Measurements from ENCODE around the gene C10orf143.
"Not testable (repeated sequence)": the region's sequence is repeated elsewhere in the genome, so short reads cannot be mapped to it uniquely, and the experiment has no call there.

C10orf143 gene

DNA sequence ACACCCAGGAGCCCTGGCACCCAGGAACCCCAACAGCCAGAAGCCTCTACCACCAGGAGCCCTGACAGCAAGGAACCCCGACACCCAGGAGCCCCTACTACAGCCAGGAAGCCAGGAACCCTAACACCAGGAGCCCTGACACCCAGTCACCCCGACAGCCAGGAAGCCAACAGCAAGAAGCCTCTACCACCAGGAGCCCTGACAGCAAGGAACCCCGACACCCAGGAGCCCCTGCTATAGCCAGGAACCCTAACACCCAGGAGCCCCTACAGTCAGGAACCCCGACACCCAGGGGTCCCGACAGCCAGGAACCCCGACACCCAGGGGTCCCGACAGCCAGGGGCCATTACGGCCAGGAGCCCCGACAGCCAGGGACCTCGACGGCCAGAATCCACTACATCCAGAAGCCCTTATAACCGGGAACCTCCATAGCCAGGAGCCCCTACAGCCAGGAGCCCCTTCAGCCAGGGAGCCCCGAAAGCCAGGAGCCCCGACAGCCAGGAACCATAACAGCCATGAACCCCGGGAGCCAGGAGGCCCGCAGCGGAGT, 25.1 kb upstream of the C10orf143 start:
- no peak for TF ChIP-seq CTCF (IDR thresholded peaks at IDR 0.05; ENCODE audit: low read depth, low read length)
- Histone ChIP-seq H3K4me1 (no peaks in the 10 kb centered on the region), H3K27me3 (no peaks in the 10 kb centered on the region), H3K9me3 (no peaks in the 10 kb centered on the region), H3K4me3 (ENCODE audit: low read depth, low read length) (peak overlapping the region; percentile 83), H3K36me3 (peaks cover 3% of the 10 kb centered on the region; the same call in 1 of the 2 replicates)
- DNase-seq = no peak

- Histone ChIP-seq H3K27me3 (no peaks in the 10 kb centered on the region), H3K4me3 (ENCODE audit: low read depth, low read length) (no peak overlapping the region), H3K4me1 (no peaks in the 10 kb centered on the region), H3K36me3 (no peaks in the 10 kb centered on the region), H3K9me3 (no peaks in the 10 kb centered on the region)
- no peak for DNase-seq
- TF ChIP-seq CTCF (IDR thresholded peaks at IDR 0.05; ENCODE audit: low read depth, low read length) = no peak
These were observed 18.3 kb upstream of the C10orf143 start for GRCh38 chr10:130128922-130129321.

GRCh38 chr10:130128062-130128781, 17.6 kb upstream of the C10orf143 start:
- no peaks in the 10 kb centered on the region for H3K27me3 ChIP-seq
- no peaks in the 10 kb centered on the region for H3K36me3 ChIP-seq
- H3K4me1 ChIP-seq = no peaks in the 10 kb centered on the region
- no peak for DNase-seq
- no peaks in the 10 kb centered on the region for H3K9me3 ChIP-seq
- no peak for TF ChIP-seq CTCF (IDR thresholded peaks at IDR 0.05; ENCODE audit: low read depth, low read length)
- H3K4me3 ChIP-seq (ENCODE audit: low read depth, low read length) = no peak overlapping the region

GRCh38 chr10:130127364-130128061, 16.9 kb upstream of the C10orf143 start:
- no peaks in the 10 kb centered on the region for H3K9me3 ChIP-seq
- no peaks in the 10 kb centered on the region for H3K27me3 ChIP-seq
- no peaks in the 10 kb centered on the region for H3K36me3 ChIP-seq
- DNase-seq = peak; percentile 59
- no peaks in the 10 kb centered on the region for H3K4me1 ChIP-seq
- TF ChIP-seq CTCF (IDR thresholded peaks at IDR 0.05; ENCODE audit: low read depth, low read length) = peak; percentile 88
- no peak overlapping the region for H3K4me3 ChIP-seq (ENCODE audit: low read depth, low read length)

- no peaks in the 10 kb centered on the region for H3K36me3 ChIP-seq
- H3K4me1 ChIP-seq = no peaks in the 10 kb centered on the region
- H3K9me3 ChIP-seq = no peaks in the 10 kb centered on the region
- no peak overlapping the region for H3K4me3 ChIP-seq (ENCODE audit: low read depth, low read length)
- peak; percentile 51 for DNase-seq
- no peak for TF ChIP-seq CTCF (IDR thresholded peaks at IDR 0.05; ENCODE audit: low read depth, low read length)
- no peaks in the 10 kb centered on the region for H3K27me3 ChIP-seq
These were observed 11.0 kb upstream of the C10orf143 start for GRCh38 chr10:130121486-130122079.

GRCh38 chr10:130117535-130117934, 6.9 kb upstream of the C10orf143 start:
- H3K27me3 ChIP-seq; H3K9me3 ChIP-seq; H3K4me3 ChIP-seq (ENCODE audit: low read depth, low read length); H3K36me3 ChIP-seq; H3K4me1 ChIP-seq: not testable (repeated sequence)
- DNase-seq = peak; percentile 24

- not testable (repeated sequence) for DNase-seq; H3K9me3 ChIP-seq; H3K4me1 ChIP-seq; H3K4me3 ChIP-seq (ENCODE audit: low read depth, low read length); H3K27me3 ChIP-seq; H3K36me3 ChIP-seq
These were observed 6.3 kb upstream of the C10orf143 start for GRCh38 chr10:130116942-130117341.

Measured in BE2C (cell line).